Neural cell (in vitro differentiated cells): ENCODE data around the gene SLC16A2. TPM values are rescaled to one million over a fixed set of nuclear protein-coding genes. Genes with fewer than 3 reads are reported as not detected.

ENCODE experiments used
- H2AFZ ChIP-seq: fragments of 200-600, 300-800 bp; sonication (generic), shearing (Covaris generic); 2 replicates; pipeline ENCODE4 v1.6.0; 2014; ENCODE audit warnings: low read depth, mild to moderate bottlenecking, antibody characterized with exemption, low read length, moderate library complexity
- H3F3A ChIP-seq: fragments of 200-600 bp; shearing (Covaris generic); 2 replicates; pipeline ENCODE4 v1.6.1; 2016; ENCODE audit warnings: mild to moderate bottlenecking, moderate library complexity, mixed read lengths, antibody characterized with exemption, low read length; ENCODE audit not compliant: insufficient read depth, poor library complexity, severe bottlenecking
- H3K27ac ChIP-seq: fragments of 200-600, 300-800 bp; sonication (generic), shearing (Covaris generic); 2 replicates; pipeline ENCODE4 v1.5.1; 2014; ENCODE audit warnings: mild to moderate bottlenecking, low read length, moderate library complexity
- H3K27me3 ChIP-seq: fragments of 300-800, 200-600 bp; sonication (generic), shearing (Covaris generic); 2 replicates; pipeline ENCODE4 v1.6.0; 2014; ENCODE audit warnings: mild to moderate bottlenecking, low read depth, low read length, moderate library complexity; ENCODE audit not compliant: insufficient read depth
- H3K36me3 ChIP-seq: fragments of 300-800, 200-600 bp; sonication (generic), shearing (Covaris generic); 2 replicates; pipeline ENCODE4 v1.5.1; 2014; ENCODE audit warnings: mild to moderate bottlenecking, antibody characterized with exemption, low read length, moderate library complexity; ENCODE audit not compliant: insufficient read depth
- H3K4me2 ChIP-seq: fragments of 300-800, 200-600 bp; sonication (generic), shearing (Covaris generic); 2 replicates; pipeline ENCODE4 v1.6.0; 2014; ENCODE audit warnings: mild to moderate bottlenecking, low read length
- H3K4me3 ChIP-seq: fragments of 300-800, 200-600 bp; sonication (generic), shearing (Covaris generic); 2 replicates; pipeline ENCODE4 v1.5.1; 2014; ENCODE audit warnings: mild to moderate bottlenecking, low read length, moderate library complexity
- H3K79me2 ChIP-seq: fragments of 200-600 bp; shearing (Covaris generic); replicated peaks from 2 replicates; pipeline ENCODE4 v1.6.0; 2014; ENCODE audit warnings: mild to moderate bottlenecking, low read length, moderate library complexity; ENCODE audit not compliant: insufficient read depth
- H3K9ac ChIP-seq: fragments of 300-800, 200-600 bp; sonication (generic), shearing (Covaris generic); 2 replicates; pipeline ENCODE4 v1.6.1; 2016; ENCODE audit warnings: mild to moderate bottlenecking, low read length, mixed read lengths
- H3K9me2 ChIP-seq: fragments of 200-600 bp; shearing (Covaris generic); 2 replicates; pipeline ENCODE4 v1.6.1; 2016; ENCODE audit warnings: mild to moderate bottlenecking, low read length, mixed read lengths; ENCODE audit not compliant: insufficient read depth
- H3K9me3 ChIP-seq: fragments of 200-600, 300-800 bp; sonication (generic), shearing (Covaris generic); 2 replicates; pipeline ENCODE4 v1.6.1; 2016; ENCODE audit warnings: mild to moderate bottlenecking, mixed run types, low read length, moderate library complexity, mixed read lengths
- H4K20me1 ChIP-seq: fragments of 200-600 bp; shearing (Covaris generic); 2 replicates; pipeline ENCODE4 v1.6.1; 2016; ENCODE audit warnings: mild to moderate bottlenecking, mixed run types; ENCODE audit not compliant: insufficient read depth
- CTCF ChIP-seq: fragments of 450-650 bp; IDR thresholded peaks from 2 replicates; pipeline ENCODE4 v1.5.1; 2014; ENCODE audit warnings: antibody characterized with exemption, mild to moderate bottlenecking, moderate library complexity; ENCODE audit not compliant: poor library complexity, severe bottlenecking
- EP300 ChIP-seq: fragments of 450-650 bp; conservative IDR thresholded peaks from 2 replicates; pipeline ENCODE4 v1.6.1; 2014; ENCODE audit warnings: antibody characterized with exemption, mild to moderate bottlenecking, moderate library complexity; ENCODE audit not compliant: poor library complexity, severe bottlenecking
- EZH2 ChIP-seq: fragments of 200-600, 300-800 bp; shearing (Covaris generic), sonication (generic); IDR thresholded peaks from 2 replicates; pipeline ENCODE4 v1.6.1; 2014; ENCODE audit warnings: antibody characterized with exemption, low read length, borderline replicate concordance, mild to moderate bottlenecking; ENCODE audit not compliant: insufficient read depth, poor library complexity, severe bottlenecking
- MXI1 ChIP-seq: fragments of 450-650 bp; conservative IDR thresholded peaks from 2 replicates; pipeline ENCODE4 v1.6.1; 2014; ENCODE audit warnings: antibody characterized with exemption, mild to moderate bottlenecking; ENCODE audit not compliant: poor library complexity, severe bottlenecking
- POLR2AphosphoS5 ChIP-seq: IDR thresholded peaks from 2 replicates; pipeline ENCODE4 v1.6.1; 2012
- RAD21 ChIP-seq: fragments of 450-650 bp; conservative IDR thresholded peaks from 2 replicates; pipeline ENCODE4 v1.6.1; 2014; ENCODE audit warnings: antibody characterized with exemption, mild to moderate bottlenecking, moderate library complexity
- REST ChIP-seq: IDR thresholded peaks from 2 replicates; pipeline ENCODE4 v1.6.1; 2012; ENCODE audit warnings: borderline replicate concordance
- SMC3 ChIP-seq: fragments of 450-650 bp; conservative IDR thresholded peaks from 2 replicates; pipeline ENCODE4 v1.6.1; 2014; ENCODE audit warnings: antibody characterized with exemption, mild to moderate bottlenecking, moderate library complexity; ENCODE audit not compliant: poor library complexity
- TAF1 ChIP-seq: IDR thresholded peaks from 2 replicates; pipeline ENCODE4 v1.6.1; 2012; ENCODE audit warnings: low read depth
- polyA plus RNA-seq: library from polyadenylated mRNA; depleted of rRNA; stranded (reverse); fragments of >200 nt; gene quantifications from 2 replicates; pipeline ENCODE4 v1.2.3, GENCODE V29; 2014

Gene SLC16A2
- polyA plus RNA-seq, 1 donor from 2014 or later, result 14.5 TPM

DNA sequence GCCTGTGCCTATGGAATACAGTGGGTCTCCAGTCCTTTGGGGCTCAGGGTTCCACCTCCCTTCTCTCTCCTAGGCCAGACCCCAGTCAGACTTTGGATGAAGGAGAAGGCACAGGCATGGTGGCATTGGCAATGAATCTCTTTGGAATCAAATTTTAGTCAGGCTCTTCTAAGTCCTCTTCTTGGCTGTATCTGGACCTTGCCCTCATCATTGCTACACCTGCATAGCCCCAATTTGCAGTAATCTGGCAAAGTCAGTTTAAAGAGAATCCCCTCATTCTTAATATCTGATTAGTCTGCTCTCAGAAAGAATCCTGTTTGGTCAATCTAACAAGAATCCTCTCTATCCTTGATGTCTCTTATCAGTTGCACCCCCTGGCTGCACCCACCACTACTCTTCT, 77.6 kb downstream of the SLC16A2 start:
- Histone ChIP-seq H3K9ac (no peak overlapping the region), H3K9me2 (no peaks in the 10 kb centered on the region), H3K4me2 (no peak overlapping the region), H3K4me3 (no peak overlapping the region), H3K9me3 (no peaks in the 10 kb centered on the region), H4K20me1 (no peaks in the 10 kb centered on the region), H3K27ac (no peak overlapping the region), H3K79me2 (no peaks in the 10 kb centered on the region), H3K27me3 (no peaks in the 10 kb centered on the region), H2AFZ (no peak overlapping the region), H3F3A (no peaks in the 10 kb centered on the region), H3K36me3 (no peaks in the 10 kb centered on the region)
- TF ChIP-seq MXI1 (no peak), CTCF (no peak), RAD21 (no peak), SMC3 (no peak)

- H3K9ac ChIP-seq, result no peak overlapping the region
- no peaks in the 10 kb centered on the region for H3F3A ChIP-seq
- no peaks in the 10 kb centered on the region for H3K9me2 ChIP-seq
- H4K20me1 ChIP-seq, result no peaks in the 10 kb centered on the region
- no peak overlapping the region for H3K4me3 ChIP-seq
- TF ChIP-seq POLR2AphosphoS5, result no peak
- H3K36me3 ChIP-seq, result no peaks in the 10 kb centered on the region
- H3K27ac ChIP-seq, result no peak overlapping the region
- no peak overlapping the region for H3K4me2 ChIP-seq
- no peaks in the 10 kb centered on the region for H3K9me3 ChIP-seq
- H3K27me3 ChIP-seq, result no peaks in the 10 kb centered on the region
- H3K79me2 ChIP-seq, result no peaks in the 10 kb centered on the region
- no peak overlapping the region for H2AFZ ChIP-seq
These were observed 78.8 kb downstream of the SLC16A2 start for GRCh38 chrX:74500067-74500466.

DNA sequence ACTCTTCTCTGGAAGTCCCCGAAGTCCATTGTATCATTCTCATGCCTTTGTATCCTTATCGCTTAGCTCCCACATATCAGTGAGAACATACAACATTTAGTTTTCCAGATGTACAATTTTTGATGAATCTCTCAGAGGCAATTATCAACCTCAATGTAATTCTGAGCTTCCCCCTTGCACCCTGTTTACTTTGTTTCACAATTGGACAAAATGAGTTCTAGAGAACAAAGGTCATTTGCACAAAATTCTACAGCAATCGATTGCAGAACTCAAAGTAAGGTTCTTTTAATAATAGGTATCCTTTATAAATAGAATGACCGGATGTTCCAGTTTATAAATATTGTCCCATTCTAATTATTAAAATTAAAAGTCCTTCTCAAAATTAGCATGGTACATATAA, 79.3 kb downstream of the SLC16A2 start:
- Histone ChIP-seq H3K36me3 (no peaks in the 10 kb centered on the region), H3K4me3 (no peak overlapping the region), H3F3A (no peaks in the 10 kb centered on the region), H2AFZ (no peak overlapping the region), H3K9me2 (no peaks in the 10 kb centered on the region), H3K27ac (no peak overlapping the region), H3K27me3 (no peaks in the 10 kb centered on the region), H3K4me2 (no peak overlapping the region), H3K9ac (no peak overlapping the region), H4K20me1 (no peaks in the 10 kb centered on the region), H3K9me3 (no peaks in the 10 kb centered on the region), H3K79me2 (no peaks in the 10 kb centered on the region)
- TF ChIP-seq RAD21 (no peak), CTCF (no peak), TAF1 (no peak), EZH2 (no peak), EP300 (no peak), POLR2AphosphoS5 (no peak), SMC3 (no peak), REST (no peak)
